Measurements from ENCODE around the gene SORBS1.

Gene SORBS1

GRCh38 chr10:95538412-95538811 is 22.8 kb downstream of the SORBS1 start:
- DNase-seq: no peak

- no peak for DNase-seq
These were observed 23.6 kb downstream of the SORBS1 start for GRCh38 chr10:95537542-95537927.

GRCh38 chr10:95536894-95537541 is 24.2 kb downstream of the SORBS1 start:
- no peak for DNase-seq

- DNase-seq: no peak
These were observed 25.2 kb downstream of the SORBS1 start for GRCh38 chr10:95536017-95536416.

- no peak for DNase-seq
These were observed 25.6 kb downstream of the SORBS1 start for GRCh38 chr10:95535526-95535925.

- no peak for DNase-seq
These were observed 27.6 kb downstream of the SORBS1 start for GRCh38 chr10:95533590-95533989.

GRCh38 chr10:95532536-95532935 is 28.6 kb downstream of the SORBS1 start:
- DNase-seq: no peak

- no peak for DNase-seq
These were observed 29.2 kb downstream of the SORBS1 start for GRCh38 chr10:95531994-95532399.

- no peak for DNase-seq
These were observed 29.9 kb downstream of the SORBS1 start for GRCh38 chr10:95531058-95531809.

- DNase-seq: no peak
These were observed 30.6 kb downstream of the SORBS1 start for GRCh38 chr10:95530561-95530960.

- DNase-seq: no peak
These were observed 31.1 kb downstream of the SORBS1 start for GRCh38 chr10:95530029-95530428.

- no peak for DNase-seq
These were observed 35.1 kb downstream of the SORBS1 start for GRCh38 chr10:95526044-95526443.

GRCh38 chr10:95525033-95525418 is 36.1 kb downstream of the SORBS1 start:
- no peak for DNase-seq

- DNase-seq: no peak
These were observed 36.7 kb downstream of the SORBS1 start for GRCh38 chr10:95524358-95525032.

GRCh38 chr10:95522117-95522516 is 39.1 kb downstream of the SORBS1 start:
- DNase-seq: no peak

- DNase-seq: no peak
These were observed 40.6 kb downstream of the SORBS1 start for GRCh38 chr10:95520617-95521016.

- DNase-seq: no peak
These were observed 42.4 kb downstream of the SORBS1 start for GRCh38 chr10:95518455-95519452.

- DNase-seq: peak; percentile 29
These were observed 43.4 kb downstream of the SORBS1 start for GRCh38 chr10:95517536-95518454.

- no peak for DNase-seq
These were observed 44.3 kb downstream of the SORBS1 start for GRCh38 chr10:95516774-95517373.

- peak; percentile 15 for DNase-seq
These were observed 47.2 kb downstream of the SORBS1 start for GRCh38 chr10:95513941-95514392.

GRCh38 chr10:95513008-95513589 is 48.1 kb downstream of the SORBS1 start:
- no peak for DNase-seq

All from fibroblast of skin of right quadriceps (primary cell).